ENCODE results near the gene YARS1.

- TF ChIP-seq POLR2A (IDR thresholded peaks at IDR 0.05; ENCODE audit: low read length) (no peak), GATA1 (IDR thresholded peaks at IDR 0.05; ENCODE audit: low read depth, low read length) (no peak)
These were observed 52.2 kb downstream of the YARS1 start for GRCh38 chr1:32764826-32765569.
